Lower leg skin (tissue), 4 donors: ENCODE measurements around the gene STAT1. TPM values are rescaled to one million over a fixed set of nuclear protein-coding genes. Genes with fewer than 3 reads are reported as not detected.

ENCODE experiments used
- DNase-seq, 2 donors: peaks; one replicate each; pipeline ENCODE4 v3.0.0-alpha.2; 2019; ENCODE audit warnings: low spot score in 2 of 2
- H3K4me3 ChIP-seq: fragments of 200-600 bp; sonication (generic); 2 replicates; pipeline ENCODE4 v1.5.1; 2017; ENCODE audit warnings: mild to moderate bottlenecking, low read depth; ENCODE audit not compliant: poor library complexity, severe bottlenecking
- POLR2A ChIP-seq, 2 donors: fragments of 450-650 bp; IDR thresholded peaks; one replicate each; pipeline ENCODE4 v1.6.1; 2016 to 2017; ENCODE audit warnings: antibody characterized with exemption in 2 of 2, mild to moderate bottlenecking in 1 of 2, moderate library complexity in 1 of 2
- WGBS, 2 donors: methylation state at CpG; one replicate each; pipeline ENCODE4 v1.1.5; 2018; 5-methylcytosine and 5-hydroxymethylcytosine counted together
- intact Hi-C: fragments of 100-400 bp; cut with DNase I; formaldehyde crosslinking; loops from one replicate; pipeline ENCODE4 v1.15.0; 2023; ENCODE audit warnings: low total_unique reads
- total RNA-seq, 4 donors: library from RNA; depleted of rRNA; stranded (reverse); fragments of >200 nt; gene quantifications; one replicate each; pipeline ENCODE4 v1.1.0, GENCODE V29; 2016
- TF ChIP-seq, protein P1 (sequence below), 3 donors: fragments of 450-650 bp; IDR thresholded peaks; one replicate each; pipeline ENCODE4 v1.5.1; 2016; ENCODE audit warnings: antibody characterized with exemption in 3 of 3, mild to moderate bottlenecking in 3 of 3, moderate library complexity in 2 of 3

The STAT1 gene
- total RNA-seq, 4 donors from 2014 or later = 37.5 to 55.6 (median 45.5) TPM

DNA sequence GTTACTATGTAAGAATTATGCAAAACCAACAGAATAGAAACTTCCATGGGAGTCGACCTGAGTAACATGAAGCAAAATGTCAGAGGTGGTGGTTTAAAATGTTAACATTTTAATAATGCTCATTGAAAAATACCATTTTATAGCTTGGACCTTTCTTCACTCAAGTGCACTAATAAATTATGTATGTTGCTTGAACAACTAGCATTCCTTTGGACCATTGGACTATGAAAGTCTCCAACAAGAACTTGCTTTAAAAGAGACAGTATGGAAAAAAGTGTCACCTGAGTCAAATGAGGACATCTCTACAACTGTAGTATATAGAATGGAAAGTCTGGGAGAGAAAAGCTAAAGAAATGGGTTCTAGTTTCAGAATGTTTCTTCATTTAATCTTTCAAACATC is 81.5 kb downstream of the STAT1 start:
- WGBS, 2 donors = 84% methylated on average over 1 of the region's 1 CpG
- intact Hi-C loops = no loop called here
- no peak for TF ChIP-seq POLR2A (IDR thresholded peaks at IDR 0.05)
- TF ChIP-seq, protein P1, sequence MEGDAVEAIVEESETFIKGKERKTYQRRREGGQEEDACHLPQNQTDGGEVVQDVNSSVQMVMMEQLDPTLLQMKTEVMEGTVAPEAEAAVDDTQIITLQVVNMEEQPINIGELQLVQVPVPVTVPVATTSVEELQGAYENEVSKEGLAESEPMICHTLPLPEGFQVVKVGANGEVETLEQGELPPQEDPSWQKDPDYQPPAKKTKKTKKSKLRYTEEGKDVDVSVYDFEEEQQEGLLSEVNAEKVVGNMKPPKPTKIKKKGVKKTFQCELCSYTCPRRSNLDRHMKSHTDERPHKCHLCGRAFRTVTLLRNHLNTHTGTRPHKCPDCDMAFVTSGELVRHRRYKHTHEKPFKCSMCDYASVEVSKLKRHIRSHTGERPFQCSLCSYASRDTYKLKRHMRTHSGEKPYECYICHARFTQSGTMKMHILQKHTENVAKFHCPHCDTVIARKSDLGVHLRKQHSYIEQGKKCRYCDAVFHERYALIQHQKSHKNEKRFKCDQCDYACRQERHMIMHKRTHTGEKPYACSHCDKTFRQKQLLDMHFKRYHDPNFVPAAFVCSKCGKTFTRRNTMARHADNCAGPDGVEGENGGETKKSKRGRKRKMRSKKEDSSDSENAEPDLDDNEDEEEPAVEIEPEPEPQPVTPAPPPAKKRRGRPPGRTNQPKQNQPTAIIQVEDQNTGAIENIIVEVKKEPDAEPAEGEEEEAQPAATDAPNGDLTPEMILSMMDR (IDR thresholded peaks at IDR 0.05) = no peak
- no peak for DNase-seq
- no peak overlapping the region for H3K4me3 ChIP-seq

DNA sequence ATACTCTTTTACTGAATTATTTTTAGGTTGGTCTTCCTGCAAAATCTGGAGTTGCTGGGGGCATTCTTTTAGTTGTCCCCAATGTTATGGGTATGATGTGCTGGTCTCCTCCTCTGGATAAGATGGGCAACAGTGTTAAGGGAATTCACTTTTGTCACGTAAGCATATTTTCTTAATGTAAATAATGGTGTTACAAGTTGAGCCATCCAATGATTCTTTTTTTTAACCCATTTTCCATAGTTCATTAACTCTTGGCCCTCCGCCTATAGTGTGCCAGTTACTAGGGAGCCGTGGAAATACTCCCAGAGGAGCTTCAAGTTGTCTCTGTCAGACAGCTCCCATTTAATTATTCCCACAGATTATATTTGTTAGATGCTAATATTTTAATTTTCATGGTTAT is 83.6 kb downstream of the STAT1 start:
- no peak for DNase-seq
- intact Hi-C loops = no loop called here
- 95% methylated on average over 3 of the region's 3 CpGs for WGBS, 2 donors
- H3K4me3 ChIP-seq = no peak overlapping the region
- TF ChIP-seq, protein P1 (IDR thresholded peaks at IDR 0.05) = no peak
- no peak for TF ChIP-seq POLR2A (IDR thresholded peaks at IDR 0.05)

DNA sequence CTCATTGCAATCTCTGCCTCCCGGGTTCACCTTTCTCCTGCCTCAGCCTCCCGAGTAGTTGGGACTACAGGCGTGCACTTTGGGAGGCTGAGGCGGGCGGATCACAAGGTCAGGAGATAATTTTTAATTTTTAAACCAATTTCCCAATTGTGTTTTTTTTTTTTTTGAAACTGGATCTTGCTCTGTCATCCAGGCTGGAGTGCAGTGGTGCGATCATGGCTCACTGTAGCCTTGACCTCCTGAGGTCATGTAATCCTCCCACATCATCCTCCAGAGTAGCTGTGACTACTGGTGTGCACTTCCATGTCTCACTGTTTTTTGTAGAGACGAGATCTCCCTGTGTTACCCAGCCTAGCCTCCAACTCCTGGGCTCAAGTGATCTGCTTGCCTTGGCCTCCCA is 84.1 kb downstream of the STAT1 start:
- TF ChIP-seq POLR2A (IDR thresholded peaks at IDR 0.05) = no peak
- TF ChIP-seq, protein P1 (IDR thresholded peaks at IDR 0.05) = no peak
- no peak for DNase-seq
- no peak overlapping the region for H3K4me3 ChIP-seq
- intact Hi-C loops = no loop called here
- WGBS, 2 donors = 96 to 97% methylated on average over 7 of the region's 7 CpGs

DNA sequence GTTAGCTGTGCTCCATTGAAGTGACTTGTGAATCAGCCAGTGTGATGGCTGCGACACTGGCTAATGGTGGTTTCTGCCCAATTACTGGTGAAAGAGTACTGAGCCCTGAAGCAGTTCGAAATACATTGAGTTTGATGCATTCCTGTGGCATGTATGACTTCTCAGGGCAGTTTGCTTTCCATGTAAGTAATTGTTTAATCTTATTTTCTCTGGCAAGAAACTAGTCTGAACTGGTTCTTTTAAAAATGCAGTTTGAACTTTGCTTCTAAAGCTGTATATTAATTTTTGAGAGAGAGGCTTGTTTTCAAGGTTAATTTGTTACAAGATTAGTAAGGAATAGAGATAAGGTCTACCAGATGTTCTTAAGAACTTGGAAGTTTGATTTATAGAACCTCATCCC is 86.7 kb downstream of the STAT1 start:
- TF ChIP-seq, protein P1 (IDR thresholded peaks at IDR 0.05) = no peak
- no peak for TF ChIP-seq POLR2A (IDR thresholded peaks at IDR 0.05)
- intact Hi-C loops = no loop called here
- 60 to 68% methylated on average over 2 of the region's 2 CpGs for WGBS, 2 donors
- H3K4me3 ChIP-seq = no peak overlapping the region
- no peak for DNase-seq

DNA sequence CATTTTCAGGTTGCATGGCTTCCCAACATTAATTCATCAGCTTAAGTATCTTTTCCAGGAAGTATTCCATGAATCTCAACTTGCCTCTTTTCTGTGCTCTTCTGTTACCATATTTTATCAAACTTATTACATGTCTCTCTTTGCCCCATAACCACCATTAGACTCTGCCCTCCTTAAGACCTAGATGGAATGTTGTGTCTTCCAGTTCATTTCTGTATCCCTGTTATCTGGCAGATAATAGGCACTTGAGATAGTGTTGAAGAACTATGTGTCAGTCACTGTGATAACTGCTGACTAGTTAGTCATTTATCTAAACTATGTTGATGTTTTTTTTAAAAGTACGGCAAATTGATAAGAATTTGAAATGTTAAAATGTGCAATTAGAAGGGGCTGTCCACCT is 91.6 kb downstream of the STAT1 start:
- 96% methylated on average over 1 of the region's 1 CpG for WGBS, 2 donors

DNA sequence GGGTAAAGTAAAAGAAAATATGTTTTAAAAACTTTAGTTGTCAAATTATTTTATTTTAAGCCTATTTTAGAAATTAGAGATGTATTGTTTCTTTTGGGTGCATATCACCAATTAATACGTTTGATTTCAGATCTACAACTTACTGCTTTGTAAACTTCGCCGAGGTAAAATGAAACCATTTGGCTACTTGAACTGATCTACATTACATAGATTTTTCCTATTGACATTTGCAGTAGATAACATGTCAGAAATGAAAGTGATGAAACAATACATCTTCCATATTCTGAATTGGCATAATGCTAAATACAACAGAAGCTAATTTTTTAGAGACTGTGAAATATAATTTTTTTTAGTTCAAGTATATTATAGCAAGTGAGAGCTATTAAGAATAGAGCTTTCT is 93.9 kb downstream of the STAT1 start:
- no peak overlapping the region for H3K4me3 ChIP-seq
- intact Hi-C loops = no loop called here
- no peak for DNase-seq
- TF ChIP-seq, protein P1 (IDR thresholded peaks at IDR 0.05) = no peak
- no peak for TF ChIP-seq POLR2A (IDR thresholded peaks at IDR 0.05)
- WGBS, 2 donors = 90 to 91% methylated on average over 3 of the region's 3 CpGs

More for the DNA sequence above, 91.6 kb downstream of the STAT1 start:
- intact Hi-C loops = no loop called here
- TF ChIP-seq POLR2A (IDR thresholded peaks at IDR 0.05) = no peak
- TF ChIP-seq, protein P1 (IDR thresholded peaks at IDR 0.05) = no peak
- DNase-seq = no peak
- H3K4me3 ChIP-seq = no peak overlapping the region
